GM19043 (cell line): ENCODE measurements around the gene TTI1.
"Not testable (repeated sequence)": the region's sequence is repeated elsewhere in the genome, so short reads cannot be mapped to it uniquely, and the experiment has no call there.

Source experiments
- ATAC-seq: cut with Tn5 transposase; IDR thresholded peaks from one replicate; pipeline ENCODE4 v1.9.1; 2021; ENCODE audit warnings: low read depth; ENCODE audit not compliant: unreplicated experiment

TTI1 gene

GRCh38 chr20:37971561-37972127 lies 61.6 kb downstream of the TTI1 start:
- no peak for ATAC-seq

DNA sequence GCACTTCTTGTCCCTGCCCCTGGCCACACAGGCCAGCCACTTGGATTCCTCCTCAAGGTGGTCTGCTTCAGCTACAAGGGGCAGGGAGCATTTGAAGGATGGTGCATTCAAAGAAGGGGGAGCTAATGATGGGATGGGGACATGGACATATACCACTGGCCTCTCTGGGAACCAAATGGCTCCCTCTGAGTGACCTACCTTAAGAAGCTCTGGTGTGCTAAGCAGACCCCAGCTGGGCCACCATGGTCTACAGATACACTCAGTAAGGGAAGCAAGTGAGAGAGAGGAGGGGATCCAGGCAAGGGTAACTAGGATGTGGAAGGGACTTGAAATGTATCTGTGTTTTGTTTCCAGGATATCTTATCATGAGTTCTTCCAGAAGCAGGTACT lies 62.4 kb downstream of the TTI1 start:
- no peak for ATAC-seq

- no peak for ATAC-seq
Observed at GRCh38 chr20:37969949-37970855, 63.1 kb downstream of the TTI1 start.

DNA sequence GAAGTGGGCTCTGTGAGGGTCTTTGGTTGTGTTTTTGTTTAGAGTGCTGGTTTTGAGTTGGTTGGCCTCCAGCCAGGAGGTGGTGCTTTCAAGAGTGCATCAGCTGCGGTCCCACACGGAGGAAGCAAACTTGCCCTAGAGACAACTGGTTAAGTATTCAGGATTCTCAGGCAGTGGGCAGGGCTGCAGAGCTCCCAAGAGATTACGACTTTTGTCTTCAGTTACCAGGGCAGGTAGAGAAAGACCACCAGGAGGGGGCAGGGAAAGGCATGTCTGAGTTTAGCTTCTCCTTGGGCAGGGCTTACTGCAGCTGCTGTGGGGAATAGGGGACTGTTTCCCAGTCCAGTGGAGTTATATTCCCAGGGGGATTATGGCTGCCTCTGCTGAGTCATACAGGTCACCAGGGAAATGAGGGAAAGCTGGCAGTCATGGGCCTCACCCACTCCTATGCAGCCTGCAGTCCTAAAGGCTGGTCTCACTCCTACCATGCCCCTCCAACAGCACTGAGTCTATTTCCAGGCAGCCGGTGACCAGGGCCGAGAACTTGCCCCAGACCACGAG lies 64.3 kb downstream of the TTI1 start:
- no peak for ATAC-seq

- ATAC-seq: not testable (repeated sequence)
Observed at GRCh38 chr20:37963483-37963882, 69.8 kb downstream of the TTI1 start.

GRCh38 chr20:37961066-37961465 lies 72.2 kb downstream of the TTI1 start:
- no peak for ATAC-seq

GRCh38 chr20:37958856-37959520 lies 74.3 kb downstream of the TTI1 start:
- ATAC-seq: no peak

DNA sequence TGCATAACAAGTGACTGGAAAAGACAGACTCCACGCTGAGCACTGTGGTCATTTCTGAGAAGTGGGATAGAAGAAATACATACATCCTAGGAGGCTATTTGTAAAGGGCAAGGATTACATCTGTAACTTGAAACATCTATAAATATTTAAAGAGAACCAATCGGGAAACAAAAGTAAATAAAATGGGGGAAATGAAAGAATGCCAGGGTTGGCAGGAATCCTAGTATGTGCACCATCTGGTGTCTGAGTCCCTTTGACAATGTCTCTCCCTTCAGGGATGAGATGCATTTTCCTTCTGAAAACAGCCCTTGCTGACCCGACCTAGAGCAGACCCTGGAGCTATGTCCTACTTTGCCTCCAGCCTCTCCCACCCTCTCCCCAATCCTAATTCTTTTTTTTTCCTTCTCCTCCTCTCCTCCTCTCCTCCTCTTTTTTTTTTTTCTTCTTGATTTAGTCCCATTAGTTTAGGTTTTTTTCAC lies 77.1 kb downstream of the TTI1 start:
- no peak for ATAC-seq

- no peak for ATAC-seq
Observed at GRCh38 chr20:37955511-37955910, 77.7 kb downstream of the TTI1 start.

DNA sequence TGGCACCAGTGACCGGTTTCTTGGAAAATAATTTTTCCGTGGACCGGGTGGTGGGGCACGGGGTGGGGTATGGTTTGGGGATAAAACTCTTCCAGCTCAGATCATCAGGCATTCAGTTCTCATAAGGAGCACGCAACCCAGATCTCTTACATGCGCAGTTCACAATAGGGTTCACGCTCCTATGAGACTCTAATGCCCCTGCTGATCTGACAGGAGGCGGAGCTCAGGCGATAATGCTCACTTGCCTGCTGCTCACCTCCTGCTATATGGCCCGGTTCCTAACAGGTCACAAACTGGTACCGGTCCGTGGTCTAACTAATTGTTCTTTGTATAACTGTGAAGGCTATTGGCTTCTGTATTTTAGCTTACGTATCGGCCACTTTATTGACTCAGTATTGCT lies 78.6 kb downstream of the TTI1 start:
- ATAC-seq: no peak

DNA sequence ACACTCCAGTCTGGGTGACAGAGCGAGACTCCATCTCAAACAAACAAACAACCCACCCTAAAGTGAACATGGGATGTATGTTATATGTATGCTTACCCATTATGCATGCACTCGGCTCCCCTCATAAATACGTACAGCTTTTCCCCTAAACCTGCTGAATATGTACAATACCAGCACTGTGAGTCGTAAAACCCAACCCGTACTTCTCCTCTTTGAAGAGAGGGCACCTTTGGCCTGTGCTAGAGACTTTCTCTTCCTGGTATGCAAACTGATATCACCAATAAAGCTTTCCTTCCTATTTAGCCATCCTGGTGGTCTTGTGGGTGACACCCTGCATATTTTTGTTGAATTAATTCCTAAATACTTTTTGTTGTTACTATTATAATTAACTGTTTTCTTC lies 79.1 kb downstream of the TTI1 start:
- ATAC-seq: no peak

- ATAC-seq: no peak
Observed at GRCh38 chr20:37948956-37949355, 84.3 kb downstream of the TTI1 start.

- ATAC-seq: no peak
Observed at GRCh38 chr20:37947943-37948342, 85.3 kb downstream of the TTI1 start.

GRCh38 chr20:37946946-37947345 lies 86.3 kb downstream of the TTI1 start:
- no peak for ATAC-seq

- no peak for ATAC-seq
Observed at GRCh38 chr20:37945091-37945547, 88.1 kb downstream of the TTI1 start.

- ATAC-seq: no peak
Observed at GRCh38 chr20:37944456-37944981, 88.7 kb downstream of the TTI1 start.

GRCh38 chr20:37943501-37944455 lies 89.5 kb downstream of the TTI1 start:
- ATAC-seq: no peak

GRCh38 chr20:37943033-37943432 lies 90.2 kb downstream of the TTI1 start:
- ATAC-seq: no peak

- ATAC-seq: no peak
Observed at GRCh38 chr20:37941992-37942391, 91.3 kb downstream of the TTI1 start.

GRCh38 chr20:37941332-37941731 lies 91.9 kb downstream of the TTI1 start:
- no peak for ATAC-seq
